IPS-NIHi7 (cell line): ENCODE data around the gene SRP72.

Experiments
- DNase-seq: peaks from one replicate; pipeline ENCODE4 v3.0.0; 2012; ENCODE audit warnings: mixed read lengths; ENCODE audit errors: extremely low spot score

SRP72 gene

DNA sequence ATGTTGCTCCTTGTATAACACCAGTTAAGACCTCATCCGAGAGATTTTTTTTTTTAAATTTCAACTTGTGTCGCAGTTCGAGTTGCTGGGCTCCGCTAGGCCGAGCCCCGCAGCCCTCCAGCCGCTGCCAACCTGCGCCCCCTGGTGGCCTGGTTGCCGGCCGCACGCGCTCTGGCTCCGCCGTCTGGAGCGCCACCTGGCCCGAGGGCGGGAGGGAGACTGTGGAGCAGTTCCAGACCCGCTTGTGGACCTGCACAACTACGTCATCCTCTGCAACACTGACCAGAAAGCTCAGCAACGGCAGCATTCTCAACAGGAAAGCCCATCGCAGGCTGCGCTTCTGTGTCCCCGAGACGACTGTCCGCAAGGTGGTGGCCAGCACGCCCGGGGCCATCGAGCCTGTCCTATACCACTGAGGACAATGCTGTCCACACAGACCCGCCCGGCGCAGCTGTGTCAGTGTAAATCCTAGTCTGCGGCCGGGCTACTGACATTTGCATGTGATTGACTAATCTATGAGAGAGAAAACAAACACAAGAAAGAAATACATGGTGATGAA, 77.2 kb downstream of the SRP72 start:
- DNase-seq = peak; percentile 93

DNA sequence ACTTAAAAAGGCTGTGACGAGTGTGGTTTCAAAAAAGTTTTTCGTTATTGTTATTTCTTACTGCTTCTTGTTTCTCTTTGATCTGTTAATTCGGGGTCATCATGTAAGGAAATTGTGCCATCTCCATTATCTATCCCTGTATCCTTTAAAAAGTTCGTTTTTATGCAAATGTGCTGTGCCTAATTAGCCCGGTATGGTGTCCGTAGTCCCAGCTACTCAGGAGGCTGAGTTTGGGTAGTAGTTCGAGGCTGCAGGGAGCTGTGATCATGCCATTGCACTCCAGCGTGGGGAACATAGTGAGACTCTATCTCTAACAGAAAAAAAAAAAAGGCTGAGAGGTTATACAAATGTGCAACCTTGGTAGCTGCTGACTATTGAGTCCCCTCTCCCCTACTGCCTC, 83.2 kb downstream of the SRP72 start:
- no peak for DNase-seq

DNA sequence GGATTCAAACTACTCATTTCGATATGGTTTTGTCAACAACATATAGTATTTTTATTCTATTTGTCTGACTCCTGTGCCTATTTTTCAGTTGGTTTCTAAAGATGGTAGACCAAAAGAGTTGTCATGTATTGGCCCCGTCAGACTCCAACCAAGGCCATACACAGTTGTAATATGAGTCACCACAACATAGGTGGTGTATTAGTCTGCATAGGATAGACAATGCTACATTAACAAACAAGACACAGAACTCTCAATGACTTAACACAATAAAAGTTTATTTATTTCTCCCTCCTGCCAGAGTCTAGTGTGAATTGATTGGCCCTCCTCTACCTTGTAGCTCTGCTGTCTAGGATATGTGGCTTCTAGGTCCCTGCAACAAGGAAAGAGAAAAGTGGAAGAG, 84.1 kb downstream of the SRP72 start:
- DNase-seq = no peak

GRCh38 chr4:56552273-56552672, 84.9 kb downstream of the SRP72 start:
- DNase-seq = no peak
